CD4-positive, alpha-beta T cell treated with Interleukin-10 for 1 hour (primary cell): ENCODE data around the gene CYP27C1.
"Not testable (repeated sequence)": the region's sequence is repeated elsewhere in the genome, so short reads cannot be mapped to it uniquely, and the experiment has no call there.

Experiments
- DNase-seq: peaks from one replicate; pipeline ENCODE4 v3.0.0-alpha.2; 2020

CYP27C1 gene, protein sequence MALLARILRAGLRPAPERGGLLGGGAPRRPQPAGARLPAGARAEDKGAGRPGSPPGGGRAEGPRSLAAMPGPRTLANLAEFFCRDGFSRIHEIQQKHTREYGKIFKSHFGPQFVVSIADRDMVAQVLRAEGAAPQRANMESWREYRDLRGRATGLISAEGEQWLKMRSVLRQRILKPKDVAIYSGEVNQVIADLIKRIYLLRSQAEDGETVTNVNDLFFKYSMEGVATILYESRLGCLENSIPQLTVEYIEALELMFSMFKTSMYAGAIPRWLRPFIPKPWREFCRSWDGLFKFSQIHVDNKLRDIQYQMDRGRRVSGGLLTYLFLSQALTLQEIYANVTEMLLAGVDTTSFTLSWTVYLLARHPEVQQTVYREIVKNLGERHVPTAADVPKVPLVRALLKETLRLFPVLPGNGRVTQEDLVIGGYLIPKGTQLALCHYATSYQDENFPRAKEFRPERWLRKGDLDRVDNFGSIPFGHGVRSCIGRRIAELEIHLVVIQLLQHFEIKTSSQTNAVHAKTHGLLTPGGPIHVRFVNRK

DNA sequence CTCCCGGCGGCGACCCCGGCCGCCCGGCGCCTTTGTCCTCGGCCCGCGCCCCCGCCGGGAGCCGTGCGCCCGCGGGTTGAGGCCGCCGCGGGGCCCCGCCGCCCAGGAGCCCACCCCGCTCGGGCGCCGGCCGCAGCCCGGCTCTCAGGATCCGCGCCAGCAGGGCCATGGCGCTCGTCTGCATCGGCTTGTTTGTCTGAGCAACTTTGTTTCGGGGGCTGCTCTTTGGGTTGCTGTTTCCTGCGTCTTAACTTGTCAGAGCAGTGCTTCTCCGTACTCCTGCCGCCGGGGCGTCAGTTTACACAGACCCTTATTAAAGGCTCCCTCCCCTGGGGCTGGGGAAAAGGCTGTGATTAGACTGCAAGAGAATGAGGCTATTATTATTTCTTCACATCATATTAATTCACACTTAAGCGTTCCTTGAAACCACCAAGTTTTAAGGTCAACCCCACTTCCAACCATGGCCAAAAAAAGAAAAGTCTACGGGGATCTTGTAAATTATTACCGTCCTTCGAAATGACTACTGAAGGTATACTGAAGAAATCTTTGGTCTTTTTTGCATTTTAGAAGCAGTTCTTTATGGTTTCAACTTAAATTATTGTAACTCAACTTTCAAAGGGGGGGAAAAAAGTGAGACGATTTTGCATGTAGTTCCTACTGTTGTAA, at the start of gene CYP27C1:
Gene CYP27C1, minus strand, starts transcription at position 198 of the 666 bp plus-strand sequence. Its CDS starts 29 bp downstream, at position 169.
- DNase-seq, result no peak

DNA sequence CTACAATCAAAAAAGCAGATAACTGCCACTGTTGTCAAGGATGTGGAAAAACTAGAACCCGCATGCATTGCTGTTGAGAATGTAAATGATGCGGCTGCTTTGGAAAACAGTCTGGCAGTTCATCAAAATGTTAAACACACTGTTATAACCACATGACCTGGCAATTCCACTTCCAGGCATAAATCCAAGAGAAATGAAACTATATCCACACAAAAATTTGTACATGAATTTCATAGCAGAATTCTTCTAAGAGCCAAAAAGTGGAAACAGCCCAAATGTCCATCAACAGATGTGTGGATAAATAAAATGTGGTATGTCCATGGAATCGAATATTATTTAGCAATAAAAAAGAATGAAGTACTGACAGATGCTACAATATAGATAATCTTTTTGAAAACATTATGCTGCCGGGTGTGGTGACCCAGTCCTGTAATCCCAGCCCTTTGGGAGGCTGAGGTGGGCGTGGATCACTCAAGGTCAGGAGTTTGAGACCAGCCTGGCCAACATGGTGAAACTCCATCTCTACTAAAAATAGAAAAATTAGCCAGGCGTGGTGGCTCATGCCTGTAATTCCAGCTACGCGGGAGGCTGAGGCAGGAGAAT, 41.8 kb upstream of the CYP27C1 start:
- DNase-seq, result no peak

DNA sequence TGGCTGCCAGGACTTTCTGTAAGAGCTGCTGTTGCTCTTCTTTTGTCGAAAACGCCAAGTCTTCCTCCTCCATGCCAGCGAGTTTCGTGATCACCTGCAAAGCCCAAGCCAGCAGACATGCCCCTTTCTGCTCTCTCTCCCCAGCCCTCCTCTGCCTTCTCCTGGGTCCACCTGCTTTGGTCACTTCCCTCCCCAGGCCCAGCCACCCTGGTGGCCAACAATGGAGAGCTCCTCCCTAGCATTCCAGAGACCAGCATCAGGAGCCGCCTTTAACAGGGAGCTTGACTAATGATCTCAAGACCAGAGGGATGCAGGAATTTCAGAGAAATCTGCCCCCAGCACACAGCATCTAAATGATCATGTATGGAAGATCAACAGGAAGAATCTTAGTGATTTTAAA, 39.3 kb upstream of the CYP27C1 start:
- DNase-seq, result no peak

DNA sequence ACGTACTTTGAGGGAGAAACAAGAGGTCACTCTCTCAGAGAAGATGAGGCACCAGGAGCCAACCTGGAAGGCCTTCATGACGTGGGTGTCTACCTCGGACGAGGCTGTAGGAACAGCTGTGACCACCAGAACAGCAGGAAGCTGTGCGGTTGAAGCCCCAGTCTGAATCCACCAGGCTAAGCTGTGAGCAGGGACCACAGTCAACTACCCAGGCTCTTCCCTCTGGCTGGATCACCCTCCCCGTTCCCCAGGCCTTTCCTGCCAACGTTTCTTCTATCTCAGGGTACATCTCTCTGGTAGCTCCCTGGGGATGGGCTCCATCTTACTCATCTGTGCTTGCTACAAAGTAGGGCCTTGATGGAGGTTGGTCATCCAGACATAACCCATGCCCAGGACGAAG, 36.8 kb upstream of the CYP27C1 start:
- no peak for DNase-seq

DNA sequence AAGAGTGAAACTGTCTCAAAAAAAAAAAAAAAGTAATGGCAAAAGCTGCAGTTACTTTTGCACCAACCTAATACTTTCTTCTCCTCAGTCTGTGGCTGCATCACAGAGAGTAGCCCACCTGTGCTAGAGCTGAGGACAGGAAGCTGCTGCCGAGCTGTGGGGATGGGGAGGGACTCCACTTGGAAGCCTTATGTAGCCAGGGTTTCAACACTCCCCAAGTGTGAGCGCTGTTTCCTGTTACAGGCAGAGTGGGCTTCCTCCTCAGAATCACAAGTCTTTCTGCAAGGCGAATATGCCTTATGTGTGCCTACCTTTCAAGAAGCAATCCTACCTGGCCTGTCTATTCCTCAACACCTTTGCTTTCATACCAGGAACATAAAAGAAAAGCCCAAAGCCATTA, 36.3 kb upstream of the CYP27C1 start:
- no peak for DNase-seq

DNA sequence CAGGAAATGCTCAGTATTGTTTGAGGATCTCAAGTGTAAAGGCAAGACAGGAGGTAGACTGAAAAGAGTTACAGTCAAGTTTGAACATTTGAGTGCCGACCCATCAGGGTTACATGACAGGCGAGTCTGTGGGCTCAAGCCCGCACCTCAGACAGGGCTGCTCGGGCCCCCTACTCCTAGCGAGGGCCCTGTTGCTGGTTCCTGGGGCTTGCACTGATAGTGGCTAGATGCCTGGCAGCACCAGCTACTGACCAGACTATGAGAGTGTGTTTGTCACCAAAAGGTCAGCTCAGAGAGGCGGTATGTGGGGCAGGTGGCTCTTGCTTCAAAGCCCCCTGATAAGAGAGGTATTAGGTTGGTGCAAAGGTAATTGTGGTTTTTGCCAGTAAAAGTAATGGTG, 35.6 kb upstream of the CYP27C1 start:
- no peak for DNase-seq

DNA sequence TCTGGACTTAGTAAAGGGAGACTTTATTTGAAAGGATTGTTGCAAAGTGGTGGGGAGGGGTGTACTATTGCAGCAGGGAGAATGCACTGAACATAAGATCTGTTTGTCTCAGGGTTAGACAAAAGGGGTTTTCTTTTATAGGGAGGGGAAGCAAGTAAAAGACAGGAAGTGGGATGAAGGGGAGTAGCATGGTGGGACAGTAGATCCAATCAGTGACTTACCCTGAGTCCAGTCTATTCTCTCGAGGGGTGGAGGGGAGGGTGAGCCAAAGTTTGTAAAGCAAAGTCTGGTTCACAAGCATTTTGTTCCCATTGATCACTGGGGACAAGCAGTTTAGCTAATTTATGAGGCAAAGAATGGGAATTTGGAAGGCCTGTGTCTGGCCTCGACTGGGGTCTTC, 35.0 kb upstream of the CYP27C1 start:
- DNase-seq, result no peak

DNA sequence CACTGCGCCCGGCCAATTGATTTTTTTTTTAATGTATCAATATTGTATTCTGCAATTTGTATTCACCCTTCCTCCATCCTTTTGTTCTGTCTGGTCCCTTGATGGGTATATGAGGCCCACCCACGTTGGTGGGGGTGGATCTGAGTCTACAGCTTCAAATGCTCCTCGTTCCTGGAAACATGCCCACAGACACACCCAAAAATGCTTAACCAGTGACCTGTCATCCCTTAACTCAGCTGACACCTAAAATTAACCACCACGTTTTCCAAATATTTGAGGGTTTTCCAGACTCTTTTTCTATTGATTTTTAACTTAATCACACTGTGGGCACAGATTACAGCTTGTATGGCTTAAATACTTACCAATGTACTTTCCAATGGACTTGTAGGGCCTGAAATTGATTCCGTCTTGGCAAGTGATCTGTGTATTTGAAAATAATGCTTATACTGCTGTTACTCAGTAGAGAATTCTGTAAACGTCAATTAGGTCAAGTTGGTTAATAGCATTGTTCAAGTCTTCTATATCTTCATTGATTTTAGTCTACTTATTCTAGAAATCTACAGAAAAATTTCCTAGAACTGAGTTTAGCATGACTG, 34.4 kb upstream of the CYP27C1 start:
- DNase-seq, result no peak

DNA sequence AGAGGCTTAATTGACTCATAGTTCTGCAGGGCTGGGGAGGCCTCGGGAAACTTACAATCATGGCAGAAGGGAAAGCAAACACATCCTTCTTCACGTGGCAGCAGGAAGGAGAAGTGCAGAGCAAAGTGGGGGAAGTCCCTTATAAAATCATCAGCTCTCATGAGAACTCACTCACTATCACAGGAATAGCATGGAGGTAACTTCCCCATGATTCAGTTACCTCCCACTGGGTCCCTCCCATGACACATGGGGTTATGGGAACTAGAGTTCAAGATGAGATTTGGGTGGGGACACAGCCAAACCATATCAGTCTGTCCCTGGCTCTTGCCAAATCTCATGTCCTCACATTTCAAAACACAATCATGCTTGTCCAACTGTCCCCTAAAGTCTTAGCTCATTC, 21.1 kb upstream of the CYP27C1 start:
- DNase-seq, result not testable (repeated sequence)

DNA sequence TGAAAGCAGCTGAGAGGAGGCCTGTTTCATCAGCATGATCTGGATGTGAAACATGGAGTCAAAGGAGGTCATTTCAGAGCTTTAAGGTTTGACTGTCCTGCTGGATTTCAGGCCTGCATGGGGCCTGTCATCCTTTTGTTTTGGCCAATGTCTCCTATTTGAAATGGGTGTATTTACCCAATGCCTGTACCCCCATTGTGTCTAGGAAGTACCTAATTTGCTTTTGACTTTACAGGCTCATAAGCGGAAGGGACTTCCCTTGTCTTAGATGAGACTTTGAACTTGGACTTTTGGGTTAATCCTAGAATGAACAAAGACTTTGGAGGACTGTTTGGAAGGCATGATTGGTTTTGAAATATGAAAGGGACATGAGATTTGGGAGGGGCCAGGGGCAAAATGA, 19.3 kb upstream of the CYP27C1 start:
- DNase-seq, result no peak

DNA sequence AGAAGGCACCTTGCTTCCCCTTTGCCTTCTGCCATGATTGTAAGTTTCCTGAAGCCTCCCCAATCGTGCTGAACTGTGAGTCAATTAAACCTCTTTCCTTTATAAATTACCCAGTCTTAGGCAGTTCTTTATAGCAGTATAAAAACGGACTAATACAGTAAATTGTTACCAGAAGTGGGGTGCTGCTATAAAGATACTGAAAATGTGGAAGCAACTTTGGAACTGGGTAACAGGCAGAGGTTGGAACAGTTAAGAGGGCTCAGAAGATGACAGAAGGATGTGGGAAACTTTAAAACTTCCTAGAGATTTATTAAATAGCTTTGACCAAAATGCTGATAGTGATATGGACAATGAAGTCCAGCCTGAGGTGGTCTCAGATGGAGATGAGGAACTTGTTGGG, 17.7 kb upstream of the CYP27C1 start:
- not testable (repeated sequence) for DNase-seq

DNA sequence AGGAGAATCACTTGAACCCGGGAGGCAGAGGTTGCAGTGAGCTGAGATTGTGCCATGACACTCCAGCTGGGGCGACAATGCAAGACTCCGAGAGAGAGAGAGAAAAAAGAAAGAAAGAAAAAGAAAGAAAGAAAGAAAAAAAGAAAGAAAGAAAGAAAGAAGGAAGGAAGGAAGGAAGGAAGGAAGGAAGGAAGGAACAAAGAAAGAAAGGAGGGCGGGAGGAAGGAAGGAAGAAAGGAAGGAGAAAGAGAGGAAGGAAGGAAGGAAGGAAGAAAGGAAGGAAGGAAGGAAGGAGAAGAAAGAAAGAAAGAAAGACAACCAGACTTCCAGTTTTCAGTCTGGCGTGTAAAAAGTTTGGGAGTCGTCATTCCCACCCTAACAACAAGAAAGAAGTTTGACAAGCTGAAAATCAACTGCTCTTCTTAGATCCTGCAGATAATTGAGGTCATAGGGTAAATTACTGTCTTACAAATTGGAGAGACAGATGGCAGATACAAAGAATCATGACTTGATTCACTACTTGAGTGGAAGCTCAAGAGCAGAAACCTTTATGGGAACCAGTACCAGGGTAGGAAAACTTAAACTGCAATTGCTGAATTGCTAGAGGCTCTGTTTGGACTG, 15.1 kb upstream of the CYP27C1 start:
- no peak for DNase-seq

DNA sequence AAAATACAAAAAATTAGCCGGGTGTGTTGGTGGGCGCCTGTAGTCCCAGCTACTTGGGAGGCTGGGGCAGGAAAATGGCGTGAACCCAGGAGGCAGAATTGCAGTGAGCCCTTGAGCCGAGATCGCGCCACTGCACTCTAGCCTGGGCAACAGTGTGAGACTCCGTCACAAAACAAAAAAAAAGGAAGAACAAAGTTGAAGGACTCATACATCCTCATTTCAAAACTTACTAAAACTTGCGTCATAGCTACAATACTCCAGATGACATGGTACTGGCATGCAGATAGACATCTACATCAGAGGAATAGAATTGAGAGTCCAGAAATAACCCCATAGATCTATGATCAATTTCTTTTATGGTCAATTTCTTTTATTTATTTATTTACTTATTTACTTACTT, 13.6 kb upstream of the CYP27C1 start:
- no peak for DNase-seq

DNA sequence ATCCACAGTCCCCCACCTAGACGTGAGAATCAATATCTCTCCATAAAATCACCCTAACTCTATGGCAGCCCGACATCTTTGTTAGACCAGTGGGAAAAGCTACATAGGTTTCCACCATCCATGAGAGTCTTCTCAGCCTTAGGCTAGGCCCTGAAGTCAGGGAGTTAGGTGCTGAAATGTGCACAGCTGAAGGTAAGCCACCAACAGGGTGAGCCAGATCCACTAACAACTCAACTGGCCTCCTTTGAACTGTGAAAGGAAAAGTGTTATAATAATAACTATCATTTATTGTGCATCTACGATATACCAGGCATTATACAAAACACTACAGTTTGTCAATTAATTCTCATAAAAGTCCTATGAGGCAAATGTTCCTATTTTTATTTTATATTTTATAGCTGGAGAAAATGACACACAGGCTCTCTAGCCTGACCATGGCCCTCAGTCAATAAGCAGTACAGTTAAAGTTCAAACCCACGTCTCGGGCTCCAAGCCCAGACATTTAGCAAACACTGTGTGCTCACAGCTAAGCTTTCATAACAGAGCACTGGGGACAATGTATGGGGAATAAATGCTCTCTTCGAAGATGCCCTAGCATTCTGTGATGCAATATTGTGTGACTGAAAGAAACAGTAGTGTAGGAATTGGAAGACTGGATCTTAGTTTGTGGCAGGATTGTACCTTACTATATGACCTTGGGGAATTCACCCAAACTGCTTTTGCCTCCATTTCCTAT, 11.2 kb upstream of the CYP27C1 start:
- no peak for DNase-seq

DNA sequence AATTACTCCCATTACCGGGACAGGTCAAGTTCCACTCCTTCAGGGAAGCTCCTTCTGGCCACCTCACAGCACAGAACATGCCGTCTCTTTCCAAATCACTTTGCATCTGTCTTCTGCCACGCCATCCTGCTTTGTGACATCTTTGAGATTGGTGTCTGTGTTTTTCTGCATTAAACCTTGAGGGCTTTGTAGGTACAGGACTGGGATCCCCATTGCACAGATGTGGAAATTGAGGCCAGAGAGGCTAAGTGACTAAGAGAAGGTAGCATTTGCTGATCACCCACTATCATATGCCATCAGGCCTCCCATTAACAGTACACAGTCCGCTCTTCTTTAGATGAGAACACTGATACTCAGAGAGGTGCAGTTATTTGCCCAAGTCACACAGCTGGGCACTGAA, 9.5 kb upstream of the CYP27C1 start:
- no peak for DNase-seq

DNA sequence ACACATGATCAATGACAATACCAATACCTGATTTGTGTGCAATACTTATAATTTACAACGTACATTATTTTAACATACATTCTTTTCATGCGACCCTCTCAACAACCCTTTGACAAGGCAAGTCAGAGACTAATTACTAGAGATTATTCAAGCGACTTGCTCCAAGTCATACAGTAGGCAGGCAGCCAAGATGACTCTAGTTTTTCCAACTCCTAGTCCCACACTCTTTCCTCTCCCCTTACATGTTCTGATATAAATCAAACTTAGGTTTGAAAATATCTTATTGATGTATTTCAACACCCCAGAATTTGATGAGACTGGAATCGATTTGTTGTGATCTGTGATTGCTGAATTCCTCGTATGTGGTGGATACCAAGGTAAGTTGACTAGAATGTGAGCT, 8.0 kb upstream of the CYP27C1 start:
- no peak for DNase-seq

DNA sequence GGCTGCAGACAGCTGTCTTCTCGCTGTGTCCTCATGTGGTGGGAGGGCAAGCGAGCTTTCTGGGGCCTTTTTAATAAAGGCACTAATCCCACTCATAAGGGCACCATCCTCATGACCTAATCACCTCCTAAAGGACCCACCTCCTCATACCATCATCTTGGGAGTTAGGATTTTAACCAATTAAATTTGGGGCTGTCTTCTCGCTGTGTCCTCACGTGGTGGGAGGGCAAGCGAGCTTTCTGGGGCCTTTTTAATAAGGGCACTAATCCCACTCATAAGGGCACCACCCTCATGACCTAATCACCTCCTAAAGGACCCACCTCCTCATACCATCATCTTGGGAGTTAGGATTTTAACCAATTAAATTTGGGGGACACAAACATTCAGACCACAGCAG, 7.2 kb upstream of the CYP27C1 start:
- not testable (repeated sequence) for DNase-seq

DNA sequence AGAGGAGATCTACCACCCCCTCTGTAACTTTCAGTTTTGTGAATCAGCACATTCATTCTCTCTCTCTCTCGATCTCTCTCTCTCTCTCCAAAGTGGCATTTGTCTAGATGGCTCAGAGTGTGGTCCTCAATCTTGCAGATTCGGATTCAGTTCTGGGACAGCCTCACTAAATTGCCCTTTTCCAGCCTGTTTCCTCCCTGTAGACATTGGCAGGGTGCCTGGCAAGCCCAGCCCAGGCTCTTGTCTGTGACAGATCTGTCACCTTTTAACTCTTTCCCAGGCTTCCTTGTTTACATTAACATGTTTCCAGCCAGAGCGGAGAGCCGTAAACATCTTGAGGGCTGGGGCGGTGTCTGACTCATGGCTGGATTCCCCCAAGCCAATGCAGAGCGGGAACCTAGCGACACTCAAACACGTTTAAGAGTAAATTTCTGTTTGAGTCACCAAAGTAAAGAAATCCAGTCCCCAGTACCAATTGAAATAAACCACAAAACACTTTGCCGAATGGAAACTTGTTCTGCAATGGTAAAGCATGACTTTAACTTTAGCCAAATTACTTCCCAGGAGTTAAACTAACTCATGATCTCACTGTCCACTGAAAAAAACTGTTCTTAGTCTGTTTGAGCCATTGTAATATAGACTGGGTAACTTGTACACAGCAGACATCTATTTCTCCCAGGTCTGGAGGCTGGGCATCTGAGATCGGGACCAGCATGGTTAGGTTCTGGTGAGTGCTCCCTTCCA, 6.6 kb upstream of the CYP27C1 start:
- no peak for DNase-seq

DNA sequence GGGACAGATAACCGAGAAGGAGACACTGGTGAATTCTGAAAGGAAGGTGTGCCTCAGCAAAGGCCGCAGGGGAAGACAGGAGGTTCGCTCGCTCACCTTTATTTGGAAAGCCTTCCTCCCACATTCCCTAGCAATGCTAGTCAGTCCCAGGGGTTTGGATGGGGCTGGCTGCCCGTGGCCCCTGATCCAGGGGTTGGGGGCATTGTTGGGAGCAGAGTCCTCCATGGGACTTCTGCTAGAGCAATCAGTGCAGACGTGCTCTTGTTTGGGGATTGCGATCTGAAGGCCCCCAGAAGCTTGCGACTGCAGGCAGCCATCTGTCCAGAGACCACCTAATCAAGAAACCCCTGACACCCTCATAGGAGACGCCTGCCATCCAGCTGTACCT, 6.0 kb upstream of the CYP27C1 start:
- DNase-seq, result no peak

DNA sequence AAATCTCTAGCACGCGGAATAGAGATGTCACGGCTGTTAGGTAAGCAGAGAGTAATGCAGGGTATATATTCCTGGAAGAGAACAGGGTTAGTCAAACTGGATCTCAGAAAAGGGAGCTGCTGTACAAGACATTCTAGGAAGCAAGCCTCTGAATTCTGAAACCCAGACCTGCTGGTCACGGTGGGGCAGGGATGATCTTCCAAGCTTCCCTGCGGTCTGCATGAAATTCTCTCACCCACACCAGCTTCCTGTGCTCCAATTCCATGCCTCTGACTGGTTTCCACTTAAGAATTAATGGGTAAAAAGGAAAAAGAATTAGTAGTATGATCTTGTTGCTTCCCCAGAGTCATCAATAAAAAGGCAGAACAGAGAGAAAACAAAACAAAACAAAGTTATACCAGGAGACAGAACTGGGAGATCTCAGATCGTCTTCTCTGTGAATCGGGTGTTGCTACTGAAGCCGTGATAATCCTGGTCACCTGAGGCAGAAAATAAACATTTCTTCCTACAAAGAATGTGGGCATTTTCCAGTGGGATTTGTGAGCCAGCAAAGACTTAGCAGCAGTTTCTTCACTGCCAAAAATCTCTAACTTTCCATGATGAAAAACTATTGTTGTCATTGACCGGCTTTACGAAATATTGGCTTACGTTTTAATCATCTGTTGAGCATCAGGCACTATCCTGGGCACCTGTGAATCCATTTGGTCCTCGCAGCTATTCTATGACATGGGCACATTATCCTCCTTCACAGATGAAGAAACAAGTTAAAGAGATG, 5.3 kb upstream of the CYP27C1 start:
- DNase-seq, result no peak

DNA sequence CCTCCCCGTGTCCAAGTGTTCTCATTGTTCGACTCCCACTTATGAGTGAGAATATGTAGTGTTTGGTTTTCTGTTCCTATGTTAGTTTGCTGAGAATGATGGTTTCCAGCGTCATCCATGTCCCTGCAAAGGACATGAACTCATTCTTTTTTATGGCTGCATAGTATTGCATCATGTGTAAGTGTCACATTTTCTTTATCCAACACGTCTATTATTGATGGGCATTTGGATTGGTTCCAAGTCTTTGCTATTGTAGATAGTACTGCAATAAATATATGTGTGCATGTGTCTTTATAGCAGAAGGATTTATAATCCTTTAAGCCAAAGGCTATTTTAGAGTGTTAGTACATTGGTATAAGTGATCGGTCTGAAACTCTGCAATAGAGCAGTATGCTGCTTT, 4.0 kb upstream of the CYP27C1 start:
- DNase-seq, result not testable (repeated sequence)
